VCaP (cell line): Measurements from ENCODE around the gene FXYD1.

Source experiments
- H3K27ac ChIP-seq: fragments of 450-650 bp; 2 replicates; pipeline ENCODE4 v1.5.1; 2017
- CTCF ChIP-seq: fragments of 450-650 bp; conservative IDR thresholded peaks from 2 replicates; pipeline ENCODE4 v1.5.1; 2017; ENCODE audit warnings: mild to moderate bottlenecking, moderate library complexity

FXYD1 gene

GRCh38 chr19:35171730-35172129, 33.1 kb downstream of the FXYD1 start:
- no peak for TF ChIP-seq CTCF

GRCh38 chr19:35174226-35174625, 35.6 kb downstream of the FXYD1 start:
- no peak for TF ChIP-seq CTCF
- no peak overlapping the region for H3K27ac ChIP-seq

More at GRCh38 chr19:35171730-35172129, 33.1 kb downstream of the FXYD1 start:
- no peak overlapping the region for H3K27ac ChIP-seq

GRCh38 chr19:35176181-35176570, 37.6 kb downstream of the FXYD1 start:
- TF ChIP-seq CTCF = no peak
- H3K27ac ChIP-seq = no peak overlapping the region

- TF ChIP-seq CTCF = no peak
- H3K27ac ChIP-seq = no peak overlapping the region
Measured at GRCh38 chr19:35177377-35178274, 39.0 kb downstream of the FXYD1 start.

GRCh38 chr19:35178701-35179100, 40.1 kb downstream of the FXYD1 start:
- TF ChIP-seq CTCF = no peak
- no peak overlapping the region for H3K27ac ChIP-seq

- TF ChIP-seq CTCF = no peak
- no peak overlapping the region for H3K27ac ChIP-seq
Measured at GRCh38 chr19:35179830-35180229, 41.2 kb downstream of the FXYD1 start.

GRCh38 chr19:35181387-35181786, 42.8 kb downstream of the FXYD1 start:
- H3K27ac ChIP-seq = no peak overlapping the region
- no peak for TF ChIP-seq CTCF
